ENCODE results near the gene TAF11L4.

GRCh38 chr5:17481378-17481777 lies 40.2 kb upstream of the TAF11L4 start:
- TF ChIP-seq CTCF (conservative IDR thresholded peaks at IDR 0.05 in 1 of 2, IDR thresholded peaks at IDR 0.05 in 1 of 2; ENCODE audit: low read depth in 1 of 2, low read length in 2 of 2) (no peak), EZH2 (IDR thresholded peaks at IDR 0.05; ENCODE audit: low read length, missing control alignments) (no peak)
